GM18517 (cell line): ENCODE measurements around the gene CTAGE8.
"Not testable (repeated sequence)": the region's sequence is repeated elsewhere in the genome, so short reads cannot be mapped to it uniquely, and the experiment has no call there.

Experiments
- ATAC-seq: cut with Tn5 transposase; IDR thresholded peaks from one replicate; pipeline ENCODE4 v1.9.1; 2021; ENCODE audit warnings: mild to moderate bottlenecking, moderate library complexity; ENCODE audit not compliant: unreplicated experiment

The CTAGE8 gene, protein sequence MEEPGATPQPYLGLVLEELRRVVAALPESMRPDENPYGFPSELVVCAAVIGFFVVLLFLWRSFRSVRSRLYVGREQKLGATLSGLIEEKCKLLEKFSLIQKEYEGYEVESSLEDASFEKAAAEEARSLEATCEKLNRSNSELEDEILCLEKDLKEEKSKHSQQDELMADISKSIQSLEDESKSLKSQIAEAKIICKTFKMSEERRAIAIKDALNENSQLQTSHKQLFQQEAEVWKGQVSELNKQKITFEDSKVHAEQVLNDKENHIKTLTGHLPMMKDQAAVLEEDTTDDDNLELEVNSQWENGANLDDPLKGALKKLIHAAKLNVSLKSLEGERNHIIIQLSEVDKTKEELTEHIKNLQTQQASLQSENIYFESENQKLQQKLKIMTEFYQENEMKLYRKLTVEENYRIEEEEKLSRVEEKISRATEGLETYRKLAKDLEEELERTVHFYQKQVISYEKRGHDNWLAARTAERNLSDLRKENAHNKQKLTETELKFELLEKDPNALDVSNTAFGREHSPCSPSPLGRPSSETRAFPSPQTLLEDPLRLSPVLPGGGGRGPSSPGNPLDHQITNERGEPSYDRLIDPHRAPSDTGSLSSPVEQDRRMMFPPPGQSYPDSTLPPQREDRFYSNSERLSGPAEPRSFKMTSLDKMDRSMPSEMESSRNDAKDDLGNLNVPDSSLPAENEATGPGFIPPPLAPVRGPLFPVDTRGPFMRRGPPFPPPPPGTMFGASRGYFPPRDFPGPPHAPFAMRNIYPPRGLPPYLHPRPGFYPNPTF

DNA sequence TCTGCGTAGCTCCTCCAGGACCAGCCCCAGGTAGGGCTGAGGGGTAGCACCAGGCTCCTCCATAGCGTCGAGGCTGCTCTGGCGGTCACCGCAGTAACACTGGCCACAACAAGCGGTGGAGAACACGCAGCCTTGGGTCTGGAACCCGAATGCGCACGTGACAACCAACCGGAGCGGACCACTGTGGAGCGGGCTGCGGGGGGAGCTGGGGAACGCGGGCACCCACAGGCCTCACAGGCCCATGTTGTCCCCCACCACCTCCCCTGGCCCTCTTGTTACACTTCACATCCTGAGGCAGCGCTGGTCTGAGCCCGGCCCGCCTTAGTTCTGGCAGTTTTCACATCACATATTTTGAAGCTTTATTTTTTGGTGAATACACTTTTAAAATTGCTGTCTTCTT is at the start of gene CTAGE8:
CTAGE8 (minus strand) TSS at position 101 of the 400 bp plus-strand sequence; CDS start at position 63, 38 bp downstream.
- ATAC-seq: not testable (repeated sequence)

DNA sequence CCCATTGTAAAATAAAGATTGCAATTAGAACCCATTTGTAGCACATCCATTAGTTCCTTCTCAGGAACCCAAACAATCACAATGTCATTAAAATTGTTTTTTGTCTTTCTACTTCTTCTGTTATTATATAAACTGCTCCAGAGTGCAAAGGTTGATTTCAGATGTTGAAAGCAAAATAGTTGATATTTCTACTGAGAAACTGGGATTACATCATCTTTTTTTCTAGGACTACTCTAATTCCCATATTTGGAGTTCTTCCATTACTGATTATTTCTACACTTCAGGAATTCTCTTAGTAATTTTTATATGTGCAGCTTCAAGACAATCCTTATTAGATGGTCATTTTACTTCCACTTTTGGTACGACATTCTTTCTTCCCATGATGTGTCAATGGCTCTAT is 48.4 kb upstream of the CTAGE8 start:
- ATAC-seq: not testable (repeated sequence)

- ATAC-seq: not testable (repeated sequence)
Observed at GRCh38 chr7:144311872-144312469, 42.9 kb upstream of the CTAGE8 start, which contains the start of gene OR2A1. TSS of gene OR2A1 (plus strand) at chr7:144312419. CDS start at chr7:144318125, 5,706 bp downstream.

GRCh38 chr7:144311218-144311617 is 42.1 kb upstream of the CTAGE8 start:
- not testable (repeated sequence) for ATAC-seq

GRCh38 chr7:144309702-144310101 is 40.6 kb upstream of the CTAGE8 start:
- not testable (repeated sequence) for ATAC-seq

- ATAC-seq: not testable (repeated sequence)
Observed at GRCh38 chr7:144305156-144305555, 36.1 kb upstream of the CTAGE8 start.

- not testable (repeated sequence) for ATAC-seq
Observed at GRCh38 chr7:144303607-144304006, 34.5 kb upstream of the CTAGE8 start.

- ATAC-seq: not testable (repeated sequence)
Observed at GRCh38 chr7:144302578-144303303, 33.7 kb upstream of the CTAGE8 start.

- peak; percentile 77 for ATAC-seq
Observed at GRCh38 chr7:144293794-144294499, 24.9 kb upstream of the CTAGE8 start.

- not testable (repeated sequence) for ATAC-seq
Observed at GRCh38 chr7:144292384-144293161, 23.5 kb upstream of the CTAGE8 start.

DNA sequence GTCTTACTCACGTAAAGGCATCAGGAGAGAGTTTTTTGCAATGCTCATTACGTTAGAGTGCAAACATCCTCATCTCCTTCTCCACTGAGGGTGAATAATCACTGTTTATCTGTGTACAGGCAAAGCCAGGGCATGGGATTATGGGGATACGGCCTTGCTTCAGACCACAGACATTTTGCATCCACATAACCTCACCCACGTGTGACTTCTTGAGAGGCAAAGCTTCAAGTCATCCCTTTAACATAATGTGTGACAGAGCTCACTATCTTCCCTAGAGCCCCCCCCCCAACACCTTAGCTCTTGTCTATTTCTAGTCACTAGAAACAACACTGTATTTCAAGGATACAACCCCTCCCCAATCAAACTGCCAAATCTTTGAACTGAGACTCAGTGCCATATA is 22.5 kb upstream of the CTAGE8 start:
- not testable (repeated sequence) for ATAC-seq

GRCh38 chr7:144287171-144287784 is 18.2 kb upstream of the CTAGE8 start:
- not testable (repeated sequence) for ATAC-seq

DNA sequence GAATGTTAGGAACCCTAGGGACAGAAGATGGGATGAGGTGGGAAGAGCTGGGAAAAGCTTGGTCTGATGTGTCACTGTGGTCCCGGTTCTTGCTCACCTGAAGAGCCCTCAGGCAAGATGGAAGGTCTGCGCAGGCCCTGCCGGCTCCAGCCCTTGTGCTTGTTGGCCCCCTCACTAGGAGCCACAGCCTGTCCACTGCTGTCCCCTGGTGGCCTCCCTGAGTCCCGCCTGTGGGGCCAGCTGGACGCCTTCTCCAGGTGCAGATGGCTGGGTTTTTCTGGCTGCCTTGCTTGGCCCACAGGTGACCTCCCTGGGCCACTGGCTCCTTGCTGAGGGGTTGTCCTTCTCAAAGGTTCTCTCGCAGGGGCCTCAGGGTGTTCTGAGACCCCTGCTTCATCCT is 14.6 kb upstream of the CTAGE8 start:
- not testable (repeated sequence) for ATAC-seq

- ATAC-seq: not testable (repeated sequence)
Observed at GRCh38 chr7:144282490-144282889, 13.4 kb upstream of the CTAGE8 start.

GRCh38 chr7:144281981-144282380 is 12.9 kb upstream of the CTAGE8 start:
- not testable (repeated sequence) for ATAC-seq

GRCh38 chr7:144280010-144280409 is 10.9 kb upstream of the CTAGE8 start:
- ATAC-seq: not testable (repeated sequence)

GRCh38 chr7:144275281-144275680 is 6.2 kb upstream of the CTAGE8 start:
- ATAC-seq: not testable (repeated sequence)

GRCh38 chr7:144264692-144265091 is 4.4 kb downstream of the CTAGE8 start, which contains the start of gene OR2A7:
TSS of gene OR2A7 (minus strand) at chr7:144264792. CDS start at chr7:144259628, 5,164 bp downstream.
- not testable (repeated sequence) for ATAC-seq
